UCSD-AML1 (cell line): ENCODE data around the gene GJA10.
"Not testable (repeated sequence)": the region's sequence is repeated elsewhere in the genome, so short reads cannot be mapped to it uniquely, and the experiment has no call there.

Experiments
- DNase-seq: peaks from one replicate; lab custom pipeline; 2025; ENCODE audit not compliant: unreplicated experiment; lab: John Stamatoyannopoulos, UW

GJA10 gene

GRCh38 chr6:89894169-89894568 lies at the start of gene GJA10:
GJA10 (plus strand) TSS chr6:89894469; CDS start chr6:89894469, 0 bp downstream.
- DNase-seq, result no peak

DNA sequence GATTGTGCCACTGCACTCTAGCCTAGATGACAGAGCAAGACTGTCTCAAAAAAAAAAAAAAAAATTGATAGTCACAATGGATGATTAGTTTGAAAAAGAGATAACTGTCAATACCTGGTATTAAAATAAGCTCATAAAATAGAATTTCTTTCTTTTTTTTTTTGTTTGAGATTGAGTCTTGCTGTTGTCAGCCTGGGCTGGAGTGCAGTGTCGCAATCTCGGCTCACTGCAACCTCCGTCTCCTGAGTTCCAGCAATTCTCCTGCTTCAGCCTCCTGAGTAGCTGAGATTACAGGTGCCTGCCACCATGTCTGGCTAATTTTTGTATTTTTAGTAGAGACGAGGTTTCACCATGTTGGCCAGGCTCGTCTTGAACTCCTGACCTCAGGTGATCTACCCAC lies 46.8 kb upstream of the GJA10 start:
- not testable (repeated sequence) for DNase-seq

- no peak for DNase-seq
These were observed 41.2 kb upstream of the GJA10 start for GRCh38 chr6:89853068-89853467.

DNA sequence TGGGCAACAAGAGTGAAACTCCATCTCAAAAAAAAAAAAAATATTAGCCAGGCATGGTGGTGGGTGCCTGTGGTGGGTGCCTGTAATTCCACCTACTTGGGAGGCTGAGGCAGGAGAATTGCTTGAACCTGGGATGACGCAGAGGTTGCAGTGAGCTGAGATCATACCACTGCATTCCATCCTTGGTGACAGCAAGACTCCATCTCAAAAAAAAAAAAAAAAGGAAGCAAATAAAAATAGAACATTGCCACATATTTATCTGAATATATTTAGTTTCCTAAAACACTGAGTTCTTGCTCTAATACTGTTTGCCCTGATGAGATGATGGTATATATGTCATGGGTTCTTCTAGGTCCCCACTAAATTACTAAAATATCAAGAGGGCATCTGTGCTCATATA lies 36.2 kb upstream of the GJA10 start:
- no peak for DNase-seq

DNA sequence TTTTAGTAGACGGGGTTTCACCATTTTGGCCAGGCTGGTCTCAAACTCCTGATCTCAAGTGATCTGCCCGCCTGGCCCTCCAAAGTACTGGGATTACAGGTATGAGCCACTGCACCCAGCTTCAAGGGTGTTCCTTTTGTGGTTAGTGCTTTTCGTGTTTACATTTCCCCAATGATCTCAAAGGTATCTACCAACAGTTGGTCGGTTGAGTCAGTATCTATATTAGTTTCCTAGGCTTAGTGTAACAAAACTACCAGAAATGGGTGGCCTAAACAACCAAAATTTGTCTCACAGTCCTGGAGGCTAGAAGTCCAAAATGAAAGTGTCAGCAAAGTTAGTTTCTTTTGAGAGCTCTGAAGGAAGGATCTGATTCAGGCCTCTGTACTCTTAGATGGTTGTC lies 34.5 kb upstream of the GJA10 start:
- DNase-seq, result no peak

DNA sequence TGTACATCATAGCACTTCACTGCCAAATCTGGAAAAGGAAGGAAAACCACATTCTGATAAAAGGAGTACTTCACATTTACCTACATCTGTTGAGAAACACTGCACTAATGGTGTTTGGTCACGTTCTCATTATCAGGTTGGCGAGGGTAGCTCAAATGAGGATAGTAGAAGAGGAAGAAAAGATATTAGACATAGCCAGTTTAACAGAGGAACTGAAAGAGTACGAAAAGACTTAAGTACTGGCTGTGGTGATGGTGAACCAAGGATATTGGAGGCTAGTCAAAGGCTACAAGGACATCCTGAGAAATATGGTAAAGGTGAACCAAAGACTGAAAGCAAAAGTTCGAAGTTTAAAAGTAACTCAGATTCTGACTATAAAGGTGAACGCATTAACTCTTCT lies 32.0 kb upstream of the GJA10 start:
- no peak for DNase-seq

GRCh38 chr6:89862698-89863097 lies 31.6 kb upstream of the GJA10 start:
- no peak for DNase-seq

GRCh38 chr6:89866024-89866678 lies 28.1 kb upstream of the GJA10 start:
- DNase-seq, result no peak

DNA sequence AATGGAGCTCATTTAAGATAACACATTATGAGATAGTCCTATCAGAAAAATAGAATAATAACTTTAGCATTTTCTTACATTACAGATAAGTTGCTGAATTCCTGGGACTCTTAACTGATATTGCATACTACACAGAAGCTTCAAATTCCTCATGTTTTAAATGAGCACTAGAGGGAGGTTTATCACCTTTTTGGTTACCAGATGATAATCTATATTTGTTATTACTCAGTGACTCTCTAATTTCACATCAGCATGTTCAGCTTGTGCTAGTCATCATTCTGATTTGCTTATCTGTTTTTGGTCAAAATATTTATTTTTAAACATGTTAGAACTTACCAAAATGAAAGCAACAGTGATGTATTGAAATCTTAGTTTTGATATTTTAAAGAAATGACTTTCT lies 20.5 kb upstream of the GJA10 start:
- no peak for DNase-seq

- DNase-seq, result no peak
These were observed 19.8 kb upstream of the GJA10 start for GRCh38 chr6:89874438-89874837.

- DNase-seq, result no peak
These were observed 7.7 kb upstream of the GJA10 start for GRCh38 chr6:89886378-89887120.

GRCh38 chr6:89887452-89888137 lies 6.7 kb upstream of the GJA10 start:
- DNase-seq, result no peak

DNA sequence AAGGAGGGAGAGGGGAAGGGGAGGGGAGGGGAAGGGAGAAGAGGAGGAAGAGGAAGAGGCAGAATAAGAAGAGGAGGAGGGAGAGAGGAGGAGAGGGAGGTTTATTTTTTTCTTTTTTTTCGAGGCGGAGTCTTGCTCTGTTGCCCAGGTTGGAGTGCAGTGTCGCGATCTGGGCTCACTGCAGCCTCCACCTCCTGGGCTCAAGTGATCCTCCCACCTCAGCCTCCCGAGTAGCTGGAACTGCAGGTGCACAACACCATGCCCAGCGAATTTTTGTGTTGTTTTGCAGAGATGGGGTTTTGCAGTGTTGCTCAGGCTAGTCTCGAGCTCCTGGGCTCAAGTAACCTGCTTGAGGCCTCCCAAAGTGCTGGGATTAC lies 6.1 kb upstream of the GJA10 start:
- DNase-seq, result no peak

- no peak for DNase-seq
These were observed 5.4 kb upstream of the GJA10 start for GRCh38 chr6:89888871-89889270.

DNA sequence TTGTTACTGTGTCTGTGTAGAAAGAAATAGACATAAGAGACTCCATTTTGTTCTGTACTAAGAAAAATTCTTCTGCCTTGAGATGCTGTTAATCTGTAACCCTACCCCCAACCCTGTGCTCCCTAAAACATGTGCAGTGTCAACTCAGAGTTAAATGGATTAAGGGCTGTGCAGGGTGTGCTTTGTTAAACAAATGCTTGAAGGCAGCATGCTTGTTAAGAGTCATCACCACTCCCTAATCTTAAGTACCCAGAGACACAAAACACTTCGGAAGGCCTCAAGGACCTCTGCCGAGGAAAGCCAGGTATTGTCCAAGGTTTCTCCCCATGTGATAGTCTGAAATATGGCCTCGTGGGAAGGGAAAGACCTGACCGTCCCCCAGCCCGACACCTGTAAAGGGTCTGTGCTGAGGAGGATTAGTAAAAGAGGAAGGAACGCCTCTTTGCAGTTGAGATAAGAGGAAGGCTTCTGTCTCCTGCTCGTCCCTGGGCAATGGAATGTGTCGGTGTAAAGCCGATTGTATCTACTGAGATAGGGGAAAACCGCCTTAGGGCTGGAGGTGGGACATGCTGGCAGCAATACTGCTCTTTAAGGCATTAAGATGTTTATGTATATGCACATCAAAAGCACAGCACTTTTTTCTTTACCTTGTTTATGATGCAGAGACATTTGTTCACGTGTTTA lies 3.3 kb upstream of the GJA10 start:
- not testable (repeated sequence) for DNase-seq

- not testable (repeated sequence) for DNase-seq
These were observed 1.7 kb upstream of the GJA10 start for GRCh38 chr6:89892577-89892976.

GRCh38 chr6:89895276-89895874 lies 1.1 kb downstream of the GJA10 start:
- DNase-seq, result peak; percentile 28

DNA sequence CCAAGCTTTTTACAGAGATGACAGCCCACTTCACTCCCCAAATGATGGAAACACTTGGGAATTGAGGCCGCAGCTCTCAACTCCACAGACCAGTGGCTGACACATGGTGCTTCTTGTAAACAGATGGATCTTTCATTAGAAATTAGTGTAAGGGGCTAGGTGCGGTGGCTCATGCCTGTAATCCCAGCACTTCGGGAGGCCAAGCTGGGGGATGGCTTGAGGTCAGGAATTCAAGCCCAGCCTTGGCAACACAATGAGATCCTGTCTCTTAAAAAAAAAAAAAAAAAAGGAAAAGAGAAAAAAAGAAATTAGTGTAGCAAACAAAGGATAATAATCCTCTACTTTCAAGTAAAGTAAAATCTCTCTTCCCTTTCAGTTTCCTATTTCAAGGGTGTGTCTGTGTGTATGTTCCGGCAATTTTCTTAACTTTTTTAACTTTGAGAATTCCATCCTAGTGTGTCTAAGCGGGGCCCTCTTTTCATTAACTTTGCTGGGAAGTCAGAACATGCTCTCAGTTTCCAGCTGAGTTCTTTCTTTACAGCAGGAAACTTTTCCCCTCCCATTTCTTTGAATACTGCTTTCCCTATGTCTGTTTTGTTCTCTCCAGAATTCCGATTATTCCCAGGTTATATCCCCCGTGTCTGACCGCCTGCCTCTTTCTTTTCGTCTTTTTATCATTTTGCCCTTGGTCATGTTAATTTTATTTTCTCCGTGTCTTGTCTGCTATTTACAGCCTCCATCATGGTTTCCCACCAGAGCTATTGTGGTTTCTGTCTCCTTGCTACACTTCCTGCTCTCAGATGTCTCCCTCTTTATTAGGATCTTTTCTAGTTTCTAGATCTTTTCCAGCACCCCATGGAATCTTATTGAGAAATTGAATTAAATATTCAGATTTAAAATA lies 16.0 kb downstream of the GJA10 start:
- DNase-seq, result not testable (repeated sequence)

DNA sequence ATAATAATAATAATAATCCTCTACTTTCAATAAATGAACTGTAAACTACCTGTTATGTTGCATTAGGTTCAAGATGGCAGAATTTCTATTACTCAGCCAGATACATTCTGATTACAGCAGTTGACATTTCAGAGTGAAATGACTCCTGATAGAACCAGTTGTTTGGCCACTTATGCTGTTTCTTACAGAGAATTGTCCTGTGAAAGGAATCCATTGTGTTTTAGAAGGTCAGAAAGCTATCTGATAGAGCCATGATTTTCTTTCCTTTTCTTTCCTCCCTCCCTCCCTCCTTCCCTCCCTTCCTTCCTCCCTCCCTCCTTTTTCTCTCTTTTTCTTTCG lies 16.6 kb downstream of the GJA10 start:
- DNase-seq, result no peak
